BLaER1 treated with 17β-estradiol and CSF1 and Interleukin-3, amounts not matched to agents 10 nM and 100 nM (cell line): ENCODE results near the gene SMOC1.
A peak's percentile ranks its signal among the peaks of the same experiment; 100 is the strongest.

ENCODE experiments used
- H3K27ac ChIP-seq, 11 experiments: shearing (Covaris generic); formaldehyde crosslinking; 2 replicates each; pipeline ENCODE4 v1.8.1; 2022
- H3K27me3 ChIP-seq, 11 experiments: shearing (Covaris generic); formaldehyde crosslinking; 2 replicates each; pipeline ENCODE4 v1.8.1; 2022
- H3K36me3 ChIP-seq, 11 experiments: shearing (Covaris generic); formaldehyde crosslinking; 2 replicates each; pipeline ENCODE4 v1.8.1; 2022
- H3K4me1 ChIP-seq, 10 experiments: shearing (Covaris generic); formaldehyde crosslinking; 2 replicates each; pipeline ENCODE4 v1.8.1; 2022
- H3K4me2 ChIP-seq, 11 experiments: shearing (Covaris generic); formaldehyde crosslinking; 2 replicates each; pipeline ENCODE4 v1.8.1; 2022
- H3K4me3 ChIP-seq, 10 experiments: shearing (Covaris generic); formaldehyde crosslinking; 2 replicates each; pipeline ENCODE4 v1.8.1; 2022
- H3K9ac ChIP-seq, 11 experiments: shearing (Covaris generic); formaldehyde crosslinking; 2 replicates each; pipeline ENCODE4 v1.8.1; 2022
- H3K9me3 ChIP-seq, 11 experiments: shearing (Covaris generic); formaldehyde crosslinking; replicated peaks in 1 of 11; 2 replicates each; pipeline ENCODE4 v1.8.1; 2022
- H4K20me1 ChIP-seq, 11 experiments: shearing (Covaris generic); formaldehyde crosslinking; 2 replicates each; pipeline ENCODE4 v1.8.1; 2022
- Cebpa-rat ChIP-seq, 11 experiments: shearing (Covaris generic); IDR thresholded peaks; 2 replicates each; pipeline ENCODE4 v1.8.1; 2022

Gene SMOC1

DNA sequence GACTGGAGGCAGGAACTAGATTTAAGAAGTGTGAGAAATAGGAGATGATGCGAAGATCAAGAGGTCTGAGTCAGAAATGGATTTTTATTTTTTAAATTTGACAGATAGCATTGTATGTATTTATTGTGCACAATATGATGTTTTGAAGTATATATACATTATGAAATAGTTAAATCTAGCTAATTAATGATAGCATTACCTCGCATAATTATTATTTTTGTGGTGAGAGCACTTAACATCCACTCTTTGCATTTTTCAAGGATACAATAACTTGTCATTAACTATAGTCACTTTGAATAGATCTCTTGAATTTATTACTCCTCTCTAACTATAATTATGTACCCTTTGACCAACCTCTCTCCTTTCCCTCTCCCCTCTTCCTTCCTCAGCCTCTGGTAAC lies 3.7 kb downstream of the SMOC1 start:
- no peak for TF ChIP-seq Cebpa-rat (IDR thresholded peaks at IDR 0.05)
- Histone ChIP-seq H3K27me3 (peaks cover 38 to 47% (median 46%) of the 10 kb centered on the region in 11 experiments), H3K4me2 (no peak overlapping the region), H3K4me3 (no peak overlapping the region), H4K20me1 (no peaks in the 10 kb centered on the region), H3K27ac (no peak overlapping the region), H3K36me3 (no peaks in the 10 kb centered on the region), H3K9ac (no peak overlapping the region), H3K4me1 (peaks cover 6 to 25% (median 14%) of the 10 kb centered on the region in 10 experiments; a peak in 15 of 20 replicates), H3K9me3 (no peaks in the 10 kb centered on the region)

DNA sequence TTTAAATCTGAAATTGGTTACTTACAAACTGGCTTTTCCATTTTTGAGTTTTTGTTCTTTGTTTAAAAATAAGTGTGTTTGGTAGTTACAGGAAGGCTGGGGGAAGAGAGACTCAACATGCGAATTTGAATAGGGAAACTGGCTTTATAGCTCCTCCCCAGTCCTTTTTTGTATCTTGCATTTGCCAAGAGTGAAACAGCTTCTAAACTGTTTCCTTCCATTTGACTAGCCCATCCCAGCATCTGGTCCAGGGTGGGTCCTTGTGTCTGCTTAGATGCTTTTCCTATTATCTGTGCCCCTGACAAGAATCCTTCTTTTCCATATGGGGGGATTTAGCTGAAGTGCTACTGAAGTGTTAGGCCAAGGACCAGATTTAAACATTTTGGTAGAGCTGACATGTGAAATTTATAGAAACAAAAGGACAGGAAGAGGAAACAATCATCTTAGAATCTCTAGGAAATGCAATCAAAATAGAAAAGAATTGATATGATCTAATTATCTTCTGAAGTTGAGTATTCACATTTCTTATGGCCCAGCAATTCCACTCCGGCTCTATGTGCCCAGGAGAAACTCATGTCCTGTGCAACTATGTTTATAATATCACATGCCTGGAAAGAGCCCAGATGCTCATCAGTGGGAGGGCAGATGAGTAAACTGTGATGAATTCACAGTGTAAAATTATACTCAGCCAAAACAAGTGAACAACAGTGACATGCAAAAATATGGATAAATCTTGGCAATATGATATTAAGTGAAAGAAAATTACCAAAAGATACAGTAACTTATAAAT lies 7.4 kb downstream of the SMOC1 start:
- Histone ChIP-seq H3K27ac (no peak overlapping the region), H4K20me1 (no peaks in the 10 kb centered on the region), H3K4me2 (peak overlapping the region in 7 of 11 experiments; percentile 8 to 33 (median 19); a peak in 8 of 22 replicates), H3K9ac (no peak overlapping the region), H3K27me3 (peaks cover under 1 to 10% (median 9%) of the 10 kb centered on the region in 11 experiments; a peak in 18 of 22 replicates), H3K36me3 (no peaks in the 10 kb centered on the region), H3K9me3 (peaks cover 0 to 12% (median 5%) of the 10 kb centered on the region in 11 experiments; a peak in 10 of 22 replicates), H3K4me1 (peaks cover 0 to 17% (median 7%) of the 10 kb centered on the region in 10 experiments; a peak in 8 of 20 replicates), H3K4me3 (no peak overlapping the region)
- no peak for TF ChIP-seq Cebpa-rat (IDR thresholded peaks at IDR 0.05)

DNA sequence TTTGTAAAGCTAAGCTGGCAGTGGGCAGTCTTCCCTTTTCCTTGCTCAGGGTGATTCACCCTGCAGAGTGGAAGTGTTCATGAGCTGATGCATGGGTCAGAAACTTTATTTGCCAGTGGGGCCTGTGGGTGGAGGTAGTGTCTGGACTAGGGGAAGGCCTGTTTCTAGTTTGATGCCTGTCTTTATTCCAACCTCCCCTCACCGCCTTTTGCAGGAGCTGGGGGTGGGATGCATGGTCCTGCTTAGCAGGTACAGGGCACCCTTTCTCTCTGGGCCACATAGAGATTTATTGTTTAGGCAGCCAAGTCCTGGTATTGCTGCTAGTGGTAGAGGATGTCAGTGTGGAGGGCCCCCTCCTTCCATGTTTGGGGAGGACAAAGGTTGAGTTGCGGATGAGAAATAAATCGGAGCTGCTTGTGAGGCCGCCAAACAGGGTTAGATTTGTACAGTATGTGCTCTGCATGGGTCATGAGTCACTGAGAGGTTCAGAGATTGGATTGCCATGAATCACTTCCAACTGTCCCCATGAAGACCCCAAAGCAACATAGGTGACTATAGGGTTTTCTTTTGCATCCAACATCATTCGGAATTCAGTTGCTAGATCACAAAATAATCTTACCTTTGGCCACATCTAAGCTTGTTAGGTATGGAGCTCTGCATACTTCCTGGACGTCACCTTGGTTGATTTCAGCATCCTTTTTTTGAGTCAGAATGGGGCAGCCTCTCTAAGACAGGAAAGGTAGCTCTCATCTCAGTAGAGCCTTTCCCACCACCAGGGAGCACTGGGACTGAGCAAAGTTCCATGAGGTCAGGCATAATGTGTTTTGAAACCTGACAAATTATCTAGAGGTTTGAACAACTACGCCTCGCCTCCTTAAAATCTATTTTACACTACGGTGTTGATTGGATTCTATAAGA lies 8.8 kb downstream of the SMOC1 start:
- Histone ChIP-seq H3K9me3 (peaks cover 0 to 12% (median 5%) of the 10 kb centered on the region in 11 experiments; a peak in 10 of 22 replicates), H3K4me3 (no peak overlapping the region), H3K27me3 (no peaks in the 10 kb centered on the region), H3K9ac (no peak overlapping the region), H3K27ac (no peak overlapping the region), H3K36me3 (no peaks in the 10 kb centered on the region), H3K4me1 (peaks cover 0 to 11% (median 7%) of the 10 kb centered on the region in 10 experiments; a peak in 8 of 20 replicates), H4K20me1 (no peaks in the 10 kb centered on the region), H3K4me2 (no peak overlapping the region)
- TF ChIP-seq Cebpa-rat (IDR thresholded peaks at IDR 0.05) = no peak

DNA sequence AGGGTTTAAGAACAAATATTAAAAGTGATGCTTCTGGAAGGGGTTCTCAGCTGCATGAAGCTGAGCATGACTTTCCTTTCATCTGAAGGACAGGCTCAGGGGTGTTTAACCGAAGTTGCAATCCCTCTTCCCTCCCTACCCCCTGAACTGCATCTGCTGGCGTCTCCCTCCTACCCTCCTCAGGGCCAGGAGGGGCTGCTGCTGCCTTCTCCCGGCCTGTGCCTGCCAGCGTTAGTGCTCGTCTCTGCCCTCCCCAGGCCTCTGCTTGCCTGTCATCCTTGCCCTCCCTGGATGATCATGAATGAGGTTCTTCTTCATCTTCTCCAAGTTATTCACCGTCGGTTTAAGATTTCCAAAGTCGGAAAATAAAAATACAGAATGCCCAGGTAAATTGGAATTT lies 12.2 kb downstream of the SMOC1 start:
- Histone ChIP-seq H3K4me1 (peaks cover 0 to 8% (median 5%) of the 10 kb centered on the region in 10 experiments; a peak in 8 of 20 replicates), H3K36me3 (no peaks in the 10 kb centered on the region), H3K9me3 (peaks cover 7 to 19% (median 12%) of the 10 kb centered on the region in 11 experiments; a peak in 20 of 22 replicates), H3K4me3 (no peak overlapping the region), H4K20me1 (no peaks in the 10 kb centered on the region), H3K27ac (no peak overlapping the region), H3K9ac (no peak overlapping the region), H3K4me2 (no peak overlapping the region), H3K27me3 (no peaks in the 10 kb centered on the region)
- no peak for TF ChIP-seq Cebpa-rat (IDR thresholded peaks at IDR 0.05)

DNA sequence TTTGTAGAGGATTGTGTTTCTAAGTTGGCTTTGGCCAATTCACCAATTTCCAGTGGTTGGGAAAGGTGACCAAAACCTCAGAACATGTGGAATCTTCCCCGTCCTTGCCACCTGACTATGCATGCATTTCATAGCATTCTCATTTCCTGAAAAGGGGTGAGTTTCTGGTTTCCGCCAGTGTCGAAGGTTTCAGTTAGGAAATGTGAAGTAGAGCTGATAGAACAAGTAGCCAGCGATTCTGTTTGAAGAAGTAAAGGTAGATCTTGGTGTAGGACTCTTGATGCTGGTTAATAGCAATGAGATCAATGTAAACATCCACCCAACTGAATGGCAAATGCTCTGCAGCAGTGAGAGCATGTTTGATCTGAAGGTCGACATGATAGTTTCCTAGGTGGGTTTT lies 15.9 kb downstream of the SMOC1 start:
- no peaks in the 10 kb centered on the region; a peak in 1 of 22 replicates for H3K36me3 ChIP-seq
- H3K4me2 ChIP-seq = no peak overlapping the region
- H3K9me3 ChIP-seq = peaks cover 23 to 43% (median 37%) of the 10 kb centered on the region in 11 experiments
- no peak overlapping the region for H3K4me3 ChIP-seq
- no peaks in the 10 kb centered on the region for H3K27me3 ChIP-seq
- H3K9ac ChIP-seq = no peak overlapping the region
- H3K4me1 ChIP-seq = no peaks in the 10 kb centered on the region
- no peak for TF ChIP-seq Cebpa-rat (IDR thresholded peaks at IDR 0.05)
- H3K27ac ChIP-seq = no peak overlapping the region
- no peaks in the 10 kb centered on the region for H4K20me1 ChIP-seq

DNA sequence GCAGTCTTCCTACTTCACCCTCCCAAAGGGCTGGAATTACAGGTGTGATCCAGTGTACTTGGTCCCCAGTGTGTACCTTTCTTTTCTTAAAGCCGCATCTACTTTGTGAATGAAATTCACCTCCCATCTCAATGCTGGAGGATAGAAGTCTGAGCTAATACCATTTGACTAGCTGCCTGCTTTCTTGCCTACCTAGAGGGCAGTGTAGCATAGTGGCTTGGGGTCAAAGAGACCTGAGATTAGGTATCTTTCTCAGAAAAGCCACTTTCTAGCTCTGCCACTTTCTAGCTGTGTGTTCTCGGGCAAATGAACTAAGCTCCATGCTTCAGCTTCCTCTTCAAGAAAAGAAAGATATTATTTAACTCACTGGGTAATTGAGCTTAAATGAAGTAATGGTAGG lies 16.9 kb downstream of the SMOC1 start:
- H3K4me2 ChIP-seq = no peak overlapping the region
- no peak for TF ChIP-seq Cebpa-rat (IDR thresholded peaks at IDR 0.05)
- H3K4me1 ChIP-seq = no peaks in the 10 kb centered on the region
- no peak overlapping the region for H3K27ac ChIP-seq
- H3K4me3 ChIP-seq = no peak overlapping the region
- H3K9ac ChIP-seq = no peak overlapping the region
- peaks cover 23 to 43% (median 38%) of the 10 kb centered on the region in 11 experiments for H3K9me3 ChIP-seq
- no peaks in the 10 kb centered on the region for H3K27me3 ChIP-seq
- no peaks in the 10 kb centered on the region; a peak in 1 of 22 replicates for H3K36me3 ChIP-seq
- no peaks in the 10 kb centered on the region for H4K20me1 ChIP-seq

GRCh38 chr14:69896972-69897371 lies 17.8 kb downstream of the SMOC1 start:
- TF ChIP-seq Cebpa-rat (IDR thresholded peaks at IDR 0.05) = no peak
- Histone ChIP-seq H3K4me3 (peak overlapping the region in 1 of 10 experiments; percentile 21; a peak in 1 of 20 replicates), H3K4me2 (no peak overlapping the region), H3K9me3 (peaks cover 25 to 48% (median 42%) of the 10 kb centered on the region in 11 experiments), H3K9ac (no peak overlapping the region), H4K20me1 (no peaks in the 10 kb centered on the region), H3K4me1 (no peaks in the 10 kb centered on the region), H3K36me3 (no peaks in the 10 kb centered on the region; a peak in 1 of 22 replicates), H3K27me3 (no peaks in the 10 kb centered on the region), H3K27ac (no peak overlapping the region)

DNA sequence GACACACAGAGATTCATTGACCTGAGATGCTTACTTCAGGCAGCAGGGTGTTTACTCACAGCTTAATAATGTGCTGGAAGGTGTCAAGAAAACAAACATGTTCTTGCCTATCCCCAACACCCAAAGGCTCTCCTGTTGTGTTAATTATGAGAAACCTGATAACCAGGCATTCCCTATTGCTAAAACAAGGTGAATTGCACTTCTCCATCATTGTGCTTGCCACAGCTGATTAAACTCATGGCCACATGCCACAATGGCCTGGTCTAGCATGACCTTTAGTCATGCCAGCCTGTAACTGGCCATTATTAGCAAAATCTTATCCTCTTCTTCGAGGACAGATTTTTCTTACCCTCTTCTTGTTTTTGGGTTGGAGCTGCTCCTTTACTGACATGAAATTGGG lies 21.4 kb downstream of the SMOC1 start:
- H3K4me3 ChIP-seq = no peak overlapping the region
- no peak overlapping the region for H3K27ac ChIP-seq
- H3K9ac ChIP-seq = no peak overlapping the region
- no peaks in the 10 kb centered on the region for H3K4me1 ChIP-seq
- no peaks in the 10 kb centered on the region; a peak in 1 of 22 replicates for H3K36me3 ChIP-seq
- peaks cover 39 to 71% (median 53%) of the 10 kb centered on the region in 11 experiments for H3K9me3 ChIP-seq
- no peak overlapping the region for H3K4me2 ChIP-seq
- no peaks in the 10 kb centered on the region for H4K20me1 ChIP-seq
- TF ChIP-seq Cebpa-rat (IDR thresholded peaks at IDR 0.05) = no peak
- H3K27me3 ChIP-seq = no peaks in the 10 kb centered on the region
